IMR-90 (cell line): Measurements from ENCODE around the gene SCRN2. TPM values are rescaled to one million over a fixed set of nuclear protein-coding genes. Genes with fewer than 3 reads are reported as not detected.

Experiments used
- ATAC-seq: fragments of 200-7000 bp; cut with Tn5 transposase; 2 replicates; pipeline ENCODE4 v1.9.1; 2020; ENCODE audit warnings: low read depth, mild to moderate bottlenecking, moderate library complexity
- BruUV-seq: library from RNA; stranded (reverse); fragments of 400-500 nt; replicated peaks from 2 replicates; lab custom pipeline; 2021; lab: Mats Ljungman, UMichigan
- CTCF ChIA-PET: fragments of 300-600 bp; formaldehyde crosslinking; extraction: SDS; loops from one replicate; lab custom pipeline; 2021; ENCODE audit warnings: antibody characterized with exemption; lab: Yijun Ruan, JAX
- POLR2A ChIA-PET: fragments of 300-600 bp; sonication (Branson Sonifier 250); formaldehyde crosslinking; loops from one replicate; lab custom pipeline; 2022; ENCODE audit warnings: antibody characterized with exemption; ENCODE audit not compliant: unreplicated experiment; lab: Charles Lee
- DNase-seq: peaks from one replicate; pipeline ENCODE4 v3.0.0; 2013
- H2AFZ ChIP-seq: replicated peaks from 2 replicates; pipeline ENCODE3; 2013; ENCODE audit warnings: low read length, mild to moderate bottlenecking; ENCODE audit not compliant: poor library complexity
- H2AK5ac ChIP-seq: 2 replicates; pipeline ENCODE4 v1.6.1; 2013; ENCODE audit warnings: low read depth, low read length, inconsistent platforms
- H2AK9ac ChIP-seq: replicated peaks from 2 replicates; pipeline ENCODE3; 2013; ENCODE audit warnings: mild to moderate bottlenecking, low read depth, low read length, moderate library complexity; ENCODE audit not compliant: poor library complexity
- H2BK120ac ChIP-seq: 2 replicates; pipeline ENCODE4 v1.6.1; 2013; ENCODE audit warnings: low read depth, low read length, inconsistent platforms
- H2BK15ac ChIP-seq: 3 replicates; pipeline ENCODE4 v1.6.1; 2013; ENCODE audit warnings: low read depth, low read length, inconsistent platforms
- H2BK20ac ChIP-seq: 2 replicates; pipeline ENCODE4 v1.6.1; 2013; ENCODE audit warnings: low read depth, mild to moderate bottlenecking, inconsistent platforms, low read length, moderate library complexity
- H2BK5ac ChIP-seq: 2 replicates; pipeline ENCODE4 v1.6.1; 2013; ENCODE audit warnings: mild to moderate bottlenecking, low read depth, low read length, inconsistent platforms; ENCODE audit not compliant: poor library complexity, severe bottlenecking
- H3K14ac ChIP-seq: replicated peaks from 2 replicates; pipeline ENCODE4 v1.6.1; 2013; ENCODE audit warnings: low read depth, low read length, inconsistent platforms
- H3K18ac ChIP-seq: 2 replicates; pipeline ENCODE4 v1.6.1; 2013; ENCODE audit warnings: low read depth, low read length, control low read depth
- H3K23ac ChIP-seq: 2 replicates; pipeline ENCODE4 v1.6.1; 2013; ENCODE audit warnings: low read depth, low read length, inconsistent platforms
- H3K27ac ChIP-seq: 2 replicates; pipeline ENCODE4 v1.5.1; 2013; ENCODE audit warnings: mild to moderate bottlenecking, control low read depth, low read length; ENCODE audit not compliant: insufficient read depth
- H3K27me3 ChIP-seq: 2 replicates; pipeline ENCODE4 v1.6.1; 2013; ENCODE audit warnings: low read length; ENCODE audit not compliant: control insufficient read depth, insufficient read depth
- H3K36me3 ChIP-seq: 2 replicates; pipeline ENCODE4 v1.6.1; 2013; ENCODE audit warnings: low read length, mixed read lengths; ENCODE audit not compliant: control insufficient read depth, insufficient read depth
- H3K4ac ChIP-seq: 2 replicates; pipeline ENCODE4 v1.6.1; 2013; ENCODE audit warnings: low read depth, low read length, inconsistent platforms
- H3K4me1 ChIP-seq: 2 replicates; pipeline ENCODE4 v1.6.1; 2013; ENCODE audit warnings: low read length, mixed read lengths; ENCODE audit not compliant: control insufficient read depth, insufficient read depth
- H3K4me2 ChIP-seq: 2 replicates; pipeline ENCODE4 v1.6.1; 2013; ENCODE audit warnings: low read depth, mild to moderate bottlenecking, control low read depth, low read length, moderate library complexity
- H3K4me3 ChIP-seq: 2 replicates; pipeline ENCODE4 v1.5.1; 2013; ENCODE audit warnings: low read depth, mild to moderate bottlenecking, control low read depth, low read length, moderate library complexity; ENCODE audit not compliant: insufficient read depth
- H3K56ac ChIP-seq: 2 replicates; pipeline ENCODE4 v1.6.1; 2013; ENCODE audit warnings: low read length, inconsistent platforms; ENCODE audit not compliant: insufficient read depth; ENCODE audit errors: extremely low read depth
- H3K79me1 ChIP-seq, 2 experiments: 2 replicates each; pipeline ENCODE4 v1.6.1; 2013; ENCODE audit warnings: low read length in 2 of 2, inconsistent platforms in 1 of 2, low read depth in 1 of 2
- H3K9ac ChIP-seq: 2 replicates; pipeline ENCODE4 v1.6.1; 2013; ENCODE audit warnings: low read depth, low read length, control low read depth
- H3K9me1 ChIP-seq: 2 replicates; pipeline ENCODE4 v1.6.1; 2013; ENCODE audit warnings: low read length, inconsistent platforms; ENCODE audit not compliant: insufficient read depth
- H3K9me3 ChIP-seq: 2 replicates; pipeline ENCODE4 v1.6.1; 2013; ENCODE audit warnings: low read length; ENCODE audit not compliant: control insufficient read depth, insufficient read depth
- H4K20me1 ChIP-seq: 2 replicates; pipeline ENCODE4 v1.6.1; 2013; ENCODE audit warnings: low read length, inconsistent platforms; ENCODE audit not compliant: insufficient read depth
- H4K5ac ChIP-seq: 2 replicates; pipeline ENCODE4 v1.6.1; 2013; ENCODE audit warnings: mild to moderate bottlenecking, low read depth, low read length, control low read depth
- H4K8ac ChIP-seq, 2 experiments: 2 replicates each; pipeline ENCODE4 v1.6.1; 2013; ENCODE audit warnings: low read depth in 2 of 2, low read length in 2 of 2, control low read depth in 1 of 2, inconsistent platforms in 1 of 2
- H4K91ac ChIP-seq: 2 replicates; pipeline ENCODE4 v1.6.1; 2013; ENCODE audit warnings: low read depth, low read length, inconsistent platforms; ENCODE audit not compliant: insufficient read depth
- BHLHE40 ChIP-seq: fragments of 150-350 bp; IDR thresholded peaks from 2 replicates; pipeline ENCODE4 v1.6.1; 2016; ENCODE audit warnings: mild to moderate bottlenecking, low read depth, low read length
- CEBPB ChIP-seq: IDR thresholded peaks from 2 replicates; pipeline ENCODE4 v1.6.1; 2012; ENCODE audit warnings: low read depth, low read length, improper control_type of control experiment
- CHD1 ChIP-seq: IDR thresholded peaks from 2 replicates; pipeline ENCODE4 v1.6.1; 2012; ENCODE audit warnings: low read depth, low read length, improper control_type of control experiment
- CTCF ChIP-seq: conservative IDR thresholded peaks from 2 replicates; pipeline ENCODE4 v1.5.1; 2012; ENCODE audit warnings: mild to moderate bottlenecking, low read depth, low read length, improper control_type of control experiment
- ELK1 ChIP-seq: fragments of 150-350 bp; IDR thresholded peaks from 2 replicates; pipeline ENCODE4 v1.6.1; 2016; ENCODE audit warnings: low read depth, mild to moderate bottlenecking, low read length, moderate library complexity, borderline replicate concordance
- FOS ChIP-seq: fragments of 150-350 bp; IDR thresholded peaks from 2 replicates; pipeline ENCODE4 v1.6.1; 2016; ENCODE audit warnings: low read depth, low read length
- MAFK ChIP-seq: IDR thresholded peaks from 2 replicates; pipeline ENCODE4 v1.6.1; 2012; ENCODE audit warnings: low read depth, low read length, improper control_type of control experiment
- MAZ ChIP-seq: IDR thresholded peaks from 2 replicates; pipeline ENCODE4 v1.6.1; 2012; ENCODE audit warnings: low read depth, mild to moderate bottlenecking, low read length, improper control_type of control experiment, moderate library complexity, borderline replicate concordance
- MXI1 ChIP-seq: IDR thresholded peaks from 2 replicates; pipeline ENCODE4 v1.6.1; 2012; ENCODE audit warnings: low read depth, mild to moderate bottlenecking, low read length, moderate library complexity, borderline replicate concordance
- POLR2A ChIP-seq: IDR thresholded peaks from 2 replicates; pipeline ENCODE4 v1.6.1; 2012; ENCODE audit warnings: mild to moderate bottlenecking, low read depth, low read length
- SMC3 ChIP-seq: fragments of 150-350 bp; IDR thresholded peaks from 2 replicates; pipeline ENCODE4 v1.6.1; 2016; ENCODE audit warnings: low read depth, mild to moderate bottlenecking, antibody characterized with exemption, low read length, moderate library complexity
- USF2 ChIP-seq: fragments of 150-350 bp; IDR thresholded peaks from 2 replicates; pipeline ENCODE4 v1.6.1; 2017; ENCODE audit warnings: mild to moderate bottlenecking, antibody characterized with exemption, low read length, low read depth
- WGBS, 2 experiments: methylation state at CpG; one replicate each; pipeline versions ENCODE4 v1.1.5 to v1.1.7; 2013; ENCODE audit warnings: missing lambda C conversion rate in 2 of 2; ENCODE audit not compliant: insufficient read length in 1 of 2; ENCODE audit errors: extremely low coverage in 2 of 2; 5-methylcytosine and 5-hydroxymethylcytosine counted together
- dilution Hi-C: fragments of 300-500 bp; cut with HindIII; formaldehyde crosslinking; loops from one replicate; pipeline ENCODE4 v1.14.3; 2018; ENCODE audit warnings: low sequenced_read_pairs; ENCODE audit not compliant: unreplicated experiment
- in situ Hi-C: fragments of 300-500 bp; cut with MboI; formaldehyde crosslinking; loops from 3 replicates; pipeline ENCODE4 v1.14.3; 2019; ENCODE audit warnings: low sequenced_read_pairs, inconsistent platforms, mixed read lengths
- intact Hi-C: fragments of 100-400 bp; cut with micrococcal nuclease; formaldehyde crosslinking; loops from 2 replicates; pipeline ENCODE4 v1.10.0; 2022
- polyA plus RNA-seq, 3 experiments: library from polyadenylated mRNA; depleted of rRNA; stranded (reverse); fragments of >200 nt; gene quantifications; 2 replicates each; pipeline ENCODE4 v1.2.3, GENCODE V29; 2012; ENCODE audit warnings: low replicate concordance in 1 of 3
- total RNA-seq: library from RNA; depleted of rRNA; stranded (reverse); fragments of >200 nt; gene quantifications from 2 replicates; pipeline ENCODE4 v1.2.3, GENCODE V29; 2012

The SCRN2 gene
- total and polyA plus RNA-seq, 2 of the 4 experiments (the other 2 are of a cell fraction) = 17.2 to 31.0 TPM

GRCh38 chr17:47850373-47850691 is 9.3 kb upstream of the SCRN2 start:
- H3K4me3 ChIP-seq = no peak overlapping the region
- H3K4me1 ChIP-seq = no peaks in the 10 kb centered on the region
- no peak for TF ChIP-seq POLR2A
- TF ChIP-seq CEBPB = no peak
- no peak for TF ChIP-seq CHD1
- TF ChIP-seq MXI1 = no peak
- TF ChIP-seq BHLHE40 = no peak
- TF ChIP-seq MAZ = no peak
- no peak for TF ChIP-seq SMC3
- TF ChIP-seq USF2 = no peak
- TF ChIP-seq FOS = no peak
- no peak for TF ChIP-seq ELK1
- TF ChIP-seq CTCF = no peak
- no peak for TF ChIP-seq MAFK
- ATAC-seq (no peak), DNase-seq (no peak)
- H4K20me1 ChIP-seq = no peaks in the 10 kb centered on the region
- H3K4me2 ChIP-seq = no peak overlapping the region
- CTCF ChIA-PET = no interaction called here
- no peak overlapping the region for H2BK15ac ChIP-seq
- H3K18ac ChIP-seq = no peak overlapping the region
- H2AK5ac ChIP-seq = no peak overlapping the region
- in situ Hi-C loops (no loop called here), dilution Hi-C loops (no loop called here), intact Hi-C loops (no loop called here)
- no peak overlapping the region for H4K5ac ChIP-seq
- no peak overlapping the region for H4K8ac ChIP-seq
- H2AK9ac ChIP-seq = peak overlapping the region; percentile 58
- H3K14ac ChIP-seq = no peak overlapping the region
- no peak overlapping the region for H3K4ac ChIP-seq
- 66% methylated on average over 9 of the region's 9 CpGs; no CpG with 5 or more reads in 1 of the 2 experiments for WGBS, 2 experiments
- no peak overlapping the region for H3K56ac ChIP-seq
- no peak overlapping the region for H3K9ac ChIP-seq
- H3K36me3 ChIP-seq = no peaks in the 10 kb centered on the region
- BruUV-seq = no TSS peak
- no peaks in the 10 kb centered on the region for H3K9me3 ChIP-seq
- no peak overlapping the region for H3K23ac ChIP-seq
- H2AFZ ChIP-seq = peak overlapping the region; percentile 88
- H2BK120ac ChIP-seq = no peak overlapping the region
- H2BK5ac ChIP-seq = no peak overlapping the region
- peaks cover 91% of the 10 kb centered on the region for H3K27me3 ChIP-seq
- H3K9me1 ChIP-seq = no peaks in the 10 kb centered on the region
- POLR2A ChIA-PET = no interaction called here
- no peak overlapping the region for H4K91ac ChIP-seq
- no peaks in the 10 kb centered on the region for H3K79me1 ChIP-seq
- H3K27ac ChIP-seq = no peak overlapping the region
- H2BK20ac ChIP-seq = no peak overlapping the region
